SK-N-SH (cell line): ENCODE results near the gene KNTC1. TPM values are rescaled to one million over a fixed set of nuclear protein-coding genes. Genes with fewer than 3 reads are reported as not detected.
"Not testable (repeated sequence)": the region's sequence is repeated elsewhere in the genome, so short reads cannot be mapped to it uniquely, and the experiment has no call there.

ENCODE experiments used
- CTCF ChIA-PET: fragments of 300-600, 350-600 bp; formaldehyde crosslinking; extraction: SDS; loops from one replicate; lab custom pipeline; 2021; lab: Yijun Ruan, JAX
- POLR2A ChIA-PET: fragments of 350-600 bp; sonication (Branson Sonifier 250); formaldehyde crosslinking; extraction: SDS; loops from one replicate; lab custom pipeline; 2020; ENCODE audit warnings: antibody characterized with exemption, inconsistent platforms; lab: Yijun Ruan, JAX
- DNase-seq: peaks from one replicate; pipeline ENCODE4 v3.0.0; 2012
- H2AFZ ChIP-seq: fragments of 200-600 bp; sonication (generic); 2 replicates; pipeline ENCODE4 v1.8.1; 2016; ENCODE audit warnings: antibody characterized with exemption, mild to moderate bottlenecking, low read depth
- H3F3A ChIP-seq: fragments of 200-600 bp; sonication (generic); replicated peaks from 2 replicates; pipeline ENCODE3; 2016; ENCODE audit warnings: antibody characterized with exemption, mild to moderate bottlenecking; ENCODE audit not compliant: insufficient read depth
- H3K27ac ChIP-seq, 2 experiments: fragments of 200-500 bp in 1 of 2; fragments of 200-600 bp in 1 of 2; sonication (Bioruptor generic) in 1 of 2; sonication (generic), shearing (Covaris generic) in 1 of 2; 2 replicates each; pipeline versions ENCODE4 v1.5.1 to v1.6.1; 2014 to 2016; ENCODE audit warnings: low read depth in 2 of 2, inconsistent platforms in 1 of 2, low read length in 1 of 2, mild to moderate bottlenecking in 1 of 2, mixed read lengths in 1 of 2
- H3K27me3 ChIP-seq: fragments of 200-600 bp; sonication (generic), shearing (Covaris generic); 2 replicates; pipeline ENCODE4 v1.6.1; 2016; ENCODE audit warnings: mixed run types; ENCODE audit not compliant: insufficient read depth
- H3K36me3 ChIP-seq, 2 experiments: fragments of 200-500 bp in 1 of 2; fragments of 200-600 bp in 1 of 2; sonication (Bioruptor generic) in 1 of 2; sonication (generic) in 1 of 2; replicated peaks in 1 of 2; 2 replicates each; pipeline versions ENCODE3 to v1.5.1; 2014 to 2016; ENCODE audit warnings: low read length in 1 of 2, mild to moderate bottlenecking in 1 of 2; ENCODE audit not compliant: insufficient read depth in 2 of 2, control insufficient read depth in 1 of 2
- H3K4me1 ChIP-seq, 2 experiments: fragments of 200-500 bp in 1 of 2; fragments of 200-600 bp in 1 of 2; sonication (Bioruptor generic) in 1 of 2; sonication (generic), shearing (Covaris generic) in 1 of 2; 2 replicates each; pipeline versions ENCODE4 v1.5.1 to v1.6.1; 2014 to 2016; ENCODE audit warnings: low read depth in 1 of 2, low read length in 1 of 2, mixed run types in 1 of 2; ENCODE audit not compliant: insufficient read depth in 2 of 2, control insufficient read depth in 1 of 2
- H3K4me2 ChIP-seq: fragments of 200-600 bp; sonication (generic), shearing (Covaris generic); 2 replicates; pipeline ENCODE4 v1.6.1; 2017; ENCODE audit warnings: mixed run types
- H3K4me3 ChIP-seq, 2 experiments: fragments of 200-500 bp in 1 of 2; fragments of 200-600 bp in 1 of 2; sonication (Bioruptor generic) in 1 of 2; sonication (generic), shearing (Covaris generic) in 1 of 2; 2 replicates each; pipeline versions ENCODE4 v1.5.1 to v1.8.1; 2014 to 2016; ENCODE audit warnings: low read depth in 2 of 2, inconsistent platforms in 1 of 2, low read length in 1 of 2, mild to moderate bottlenecking in 1 of 2, mixed read lengths in 1 of 2, moderate library complexity in 1 of 2
- H3K79me2 ChIP-seq: fragments of 200-600 bp; sonication (generic); 2 replicates; pipeline ENCODE4 v1.8.1; 2017; ENCODE audit warnings: mild to moderate bottlenecking; ENCODE audit not compliant: insufficient read depth
- H3K9ac ChIP-seq: fragments of 200-600 bp; sonication (generic); 2 replicates; pipeline ENCODE4 v1.6.1; 2017; ENCODE audit warnings: mixed run types
- H3K9me2 ChIP-seq: fragments of 200-600 bp; sonication (generic); 2 replicates; pipeline ENCODE4 v1.6.1; 2017; ENCODE audit warnings: mixed run types
- H3K9me3 ChIP-seq: fragments of 200-600 bp; sonication (generic); 2 replicates; pipeline ENCODE4 v1.6.1; 2017; ENCODE audit warnings: mixed run types, mild to moderate bottlenecking, moderate library complexity
- H4K20me1 ChIP-seq: fragments of 200-600 bp; sonication (generic); 2 replicates; pipeline ENCODE4 v1.6.1; 2017; ENCODE audit warnings: mild to moderate bottlenecking, mixed run types; ENCODE audit not compliant: insufficient read depth
- CHD2 ChIP-seq: fragments of 150-350 bp; IDR thresholded peaks from 2 replicates; pipeline ENCODE4 v1.6.1; 2018; ENCODE audit warnings: low read length; ENCODE audit not compliant: partially characterized antibody
- CTCF ChIP-seq: fragments of 200-600 bp; sonication (generic); IDR thresholded peaks from 2 replicates; pipeline ENCODE4 v1.6.1; 2017; ENCODE audit warnings: antibody characterized with exemption, mild to moderate bottlenecking, moderate library complexity
- EP300 ChIP-seq, 2 experiments: IDR thresholded peaks; 2 replicates each; pipeline versions ENCODE4 v1.4.0 to v1.6.1; 2012; ENCODE audit warnings: borderline replicate concordance in 1 of 2, low read depth in 1 of 2, low read length in 1 of 2
- FOXJ3 ChIP-seq: sonication (generic); formaldehyde crosslinking; IDR thresholded peaks from 2 replicates; pipeline ENCODE4 v1.5.1; 2020; ENCODE audit warnings: mild to moderate bottlenecking, missing genetic modification reagents
- JUND ChIP-seq: IDR thresholded peaks from 2 replicates; pipeline ENCODE4 v1.4.0; 2012
- SIN3A ChIP-seq: IDR thresholded peaks from 2 replicates; pipeline ENCODE4 v1.6.1; 2012; ENCODE audit warnings: low read depth, mild to moderate bottlenecking, low read length, moderate library complexity, borderline replicate concordance
- TEAD4 ChIP-seq: IDR thresholded peaks from 2 replicates; pipeline ENCODE4 v1.4.0; 2012; ENCODE audit warnings: mild to moderate bottlenecking, borderline replicate concordance; ENCODE audit not compliant: insufficient read depth
- USF2 ChIP-seq: fragments of 150-350 bp; IDR thresholded peaks from 2 replicates; pipeline ENCODE4 v1.6.1; 2017; ENCODE audit warnings: antibody characterized with exemption, low read length, low read depth, borderline replicate concordance
- WGBS: methylation state at CpG from one replicate; pipeline ENCODE4 v1.1.6; 2017; ENCODE audit warnings: low lambda C conversion rate; 5-methylcytosine and 5-hydroxymethylcytosine counted together
- polyA plus RNA-seq, 3 experiments: library from polyadenylated mRNA; depleted of rRNA; stranded (reverse); fragments of >200 nt; gene quantifications; 2 replicates each; pipeline ENCODE4 v1.2.3, GENCODE V29; 2012
- TF ChIP-seq, protein P1 (sequence below): IDR thresholded peaks from 2 replicates; pipeline ENCODE4 v1.4.0; 2012; ENCODE audit warnings: low read depth, borderline replicate concordance

Gene KNTC1
- polyA plus RNA-seq, 1 of the 3 experiments (the other 2 are of a cell fraction) = 13.2 TPM

GRCh38 chr12:122563361-122563760 lies 36.3 kb downstream of the KNTC1 start:
- Histone ChIP-seq H3K36me3 (peaks cover 0 to 37% of the 10 kb centered on the region in 2 experiments), H3F3A (peaks cover 14% of the 10 kb centered on the region), H3K9ac (no peak overlapping the region), H3K4me2 (no peak overlapping the region), H3K79me2 (no peaks in the 10 kb centered on the region), H3K27me3 (no peaks in the 10 kb centered on the region), H3K9me3 (no peaks in the 10 kb centered on the region), H2AFZ (no peak overlapping the region), H4K20me1 (no peaks in the 10 kb centered on the region), H3K9me2 (0 out of 2 replicates have a peak, but pooled peaks cover 3% of the 10 kb centered on the region), H3K4me1 (no peaks in the 10 kb centered on the region), H3K27ac (no peak overlapping the region), H3K4me3 (no peak overlapping the region)
- ChIA-PET POLR2A (no interaction called here), CTCF (interaction anchor here (1.1 to 1.6 kb wide), 2 partner anchors 9 to 25 kb away, joined by 3 to 6 read pairs; no protein-coding TSS in a partner anchor)
- WGBS = 99% methylated on average over 4 of the region's 4 CpGs
- DNase-seq = no peak
- no peak for TF ChIP-seq SIN3A
- no peak for TF ChIP-seq TEAD4
- TF ChIP-seq EP300 (IDR thresholded peaks at IDR 0.05; ENCODE audit: borderline replicate concordance in 1 of 2, low read depth in 1 of 2, low read length in 1 of 2) = no peak
- no peak for TF ChIP-seq CHD2
- TF ChIP-seq FOXJ3 = no peak
- TF ChIP-seq, protein P1, sequence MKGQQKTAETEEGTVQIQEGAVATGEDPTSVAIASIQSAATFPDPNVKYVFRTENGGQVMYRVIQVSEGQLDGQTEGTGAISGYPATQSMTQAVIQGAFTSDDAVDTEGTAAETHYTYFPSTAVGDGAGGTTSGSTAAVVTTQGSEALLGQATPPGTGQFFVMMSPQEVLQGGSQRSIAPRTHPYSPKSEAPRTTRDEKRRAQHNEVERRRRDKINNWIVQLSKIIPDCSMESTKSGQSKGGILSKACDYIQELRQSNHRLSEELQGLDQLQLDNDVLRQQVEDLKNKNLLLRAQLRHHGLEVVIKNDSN = no peak
- no peak for TF ChIP-seq USF2
- no peak for TF ChIP-seq CTCF
- no peak for TF ChIP-seq JUND

DNA sequence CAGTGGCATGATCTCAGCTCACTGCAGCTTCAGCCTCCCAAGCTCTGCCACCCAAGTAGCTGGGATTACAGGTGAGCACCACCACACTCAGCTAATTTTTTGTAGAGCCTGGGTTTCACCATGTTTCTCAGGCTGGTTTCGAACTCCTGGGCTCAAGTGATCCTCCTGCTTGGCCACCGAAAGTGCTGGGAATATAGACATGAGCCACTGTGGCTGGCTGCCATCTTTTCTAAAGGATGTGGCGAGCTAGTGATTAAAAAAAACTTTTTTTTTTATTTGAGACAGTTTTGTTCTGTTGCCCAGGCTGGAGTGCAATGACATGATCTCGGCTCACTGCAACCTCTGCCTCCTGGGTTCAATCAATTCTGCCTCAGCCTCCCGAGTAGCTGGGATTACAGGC lies 39.8 kb downstream of the KNTC1 start:
- H4K20me1 ChIP-seq, H3K27ac ChIP-seq, H2AFZ ChIP-seq, H3K4me1 ChIP-seq, DNase-seq, POLR2A ChIA-PET, H3K4me3 ChIP-seq, H3K4me2 ChIP-seq, H3K9me3 ChIP-seq, H3K79me2 ChIP-seq, H3K27me3 ChIP-seq, H3K9ac ChIP-seq, CTCF ChIA-PET, H3K9me2 ChIP-seq: not testable (repeated sequence)
- peaks cover 0 to 40% of the 10 kb centered on the region in 2 experiments for H3K36me3 ChIP-seq
- WGBS = 100% methylated on average over 5 of the region's 5 CpGs
- H3F3A ChIP-seq = peaks cover 14% of the 10 kb centered on the region
